Spinal cord (tissue), 10 donors: Measurements from ENCODE around the gene CTH. TPM values are rescaled to one million over a fixed set of nuclear protein-coding genes. Genes with fewer than 3 reads are reported as not detected.

Experiments used
- DNase-seq, 6 donors: peaks; one replicate each; pipeline versions ENCODE4 v3.0.0 to v3.0.0-alpha.2; 2013 to 2015; ENCODE audit warnings: low spot score in 6 of 6, low read depth in 4 of 6
- H3K27ac ChIP-seq: one replicate; pipeline ENCODE4 v1.5.1; 2013; ENCODE audit warnings: low read depth, low read length, control low read depth
- H3K27me3 ChIP-seq: one replicate; pipeline ENCODE4 v1.6.1; 2013; ENCODE audit warnings: low read length; ENCODE audit not compliant: control insufficient read depth, insufficient read depth
- H3K36me3 ChIP-seq: one replicate; pipeline ENCODE4 v1.6.1; 2013; ENCODE audit warnings: low read length; ENCODE audit not compliant: control insufficient read depth, insufficient read depth
- H3K4me1 ChIP-seq: one replicate; pipeline ENCODE4 v1.6.1; 2013; ENCODE audit warnings: low read length; ENCODE audit not compliant: control insufficient read depth, insufficient read depth
- H3K4me3 ChIP-seq: one replicate; pipeline ENCODE4 v1.5.1; 2013; ENCODE audit warnings: low read depth, low read length, control low read depth
- H3K9me3 ChIP-seq: one replicate; pipeline ENCODE4 v1.6.1; 2013; ENCODE audit warnings: low read length; ENCODE audit not compliant: control insufficient read depth, insufficient read depth
- WGBS: methylation state at CpG from one replicate; pipeline ENCODE4 v1.1.5; 2013; ENCODE audit warnings: missing lambda C conversion rate; ENCODE audit not compliant: insufficient coverage; 5-methylcytosine and 5-hydroxymethylcytosine counted together
- polyA plus RNA-seq, 2 donors: library from polyadenylated mRNA; unstranded; fragments of 120-200 nt; gene quantifications; one replicate each; pipeline ENCODE4 v1.2.1, GENCODE V29; 2013; ENCODE audit not compliant: insufficient read length in 2 of 2
- total RNA-seq, 2 donors: library from RNA; depleted of rRNA in 1 of 2; stranded (reverse); fragments of 120-200 nt in 1 of 2; fragments of >200 nt in 1 of 2; gene quantifications; one replicate each; pipeline versions ENCODE4 v1.2.3 to v1.2.4, GENCODE V29; 2013 to 2014
- donor health status: healthy.

The CTH gene
- total and polyA plus RNA-seq, 4 donors = 4.9 to 9.7 (median 7.3) TPM

GRCh38 chr1:70376196-70376595 is 34.9 kb upstream of the CTH start:
- Histone ChIP-seq H3K27ac (no peak overlapping the region), H3K27me3 (no peaks in the 10 kb centered on the region), H3K36me3 (no peaks in the 10 kb centered on the region), H3K9me3 (no peaks in the 10 kb centered on the region), H3K4me3 (no peak overlapping the region), H3K4me1 (no peaks in the 10 kb centered on the region)
- DNase-seq = no peak
- 100% methylated on average over 1 of the region's 6 CpGs for WGBS

- no peaks in the 10 kb centered on the region for H3K9me3 ChIP-seq
- no peaks in the 10 kb centered on the region for H3K4me1 ChIP-seq
- no peak overlapping the region for H3K27ac ChIP-seq
- no peak overlapping the region for H3K4me3 ChIP-seq
- DNase-seq = no peak
- H3K27me3 ChIP-seq = no peaks in the 10 kb centered on the region
- H3K36me3 ChIP-seq = no peaks in the 10 kb centered on the region
Measured at GRCh38 chr1:70382682-70383081, 28.4 kb upstream of the CTH start.

- H3K4me1 ChIP-seq = no peaks in the 10 kb centered on the region
- DNase-seq = no peak
- H3K27me3 ChIP-seq = no peaks in the 10 kb centered on the region
- H3K27ac ChIP-seq = no peak overlapping the region
- no peak overlapping the region for H3K4me3 ChIP-seq
- 73% methylated on average over 2 of the region's 3 CpGs for WGBS
- H3K9me3 ChIP-seq = no peaks in the 10 kb centered on the region
- H3K36me3 ChIP-seq = no peaks in the 10 kb centered on the region
Measured at GRCh38 chr1:70383483-70383882, 27.6 kb upstream of the CTH start.

GRCh38 chr1:70384542-70384941 is 26.5 kb upstream of the CTH start:
- Histone ChIP-seq H3K27me3 (no peaks in the 10 kb centered on the region), H3K9me3 (no peaks in the 10 kb centered on the region), H3K4me1 (no peaks in the 10 kb centered on the region), H3K27ac (no peak overlapping the region), H3K4me3 (no peak overlapping the region), H3K36me3 (no peaks in the 10 kb centered on the region)
- DNase-seq = no peak
- no CpG with 5 or more reads among the region's 2 CpGs for WGBS

- no peak overlapping the region for H3K4me3 ChIP-seq
- no peaks in the 10 kb centered on the region for H3K27me3 ChIP-seq
- H3K27ac ChIP-seq = no peak overlapping the region
- no peak for DNase-seq
- WGBS = 100% methylated on average over 2 of the region's 6 CpGs
- no peaks in the 10 kb centered on the region for H3K9me3 ChIP-seq
- H3K4me1 ChIP-seq = no peaks in the 10 kb centered on the region
- no peaks in the 10 kb centered on the region for H3K36me3 ChIP-seq
Measured at GRCh38 chr1:70385477-70385876, 25.6 kb upstream of the CTH start.

GRCh38 chr1:70386121-70386520 is 24.9 kb upstream of the CTH start:
- DNase-seq = no peak
- Histone ChIP-seq H3K4me3 (no peak overlapping the region), H3K9me3 (no peaks in the 10 kb centered on the region), H3K4me1 (no peaks in the 10 kb centered on the region), H3K27me3 (no peaks in the 10 kb centered on the region), H3K36me3 (no peaks in the 10 kb centered on the region), H3K27ac (no peak overlapping the region)
- WGBS = no CpG with 5 or more reads among the region's 2 CpGs

- Histone ChIP-seq H3K36me3 (no peaks in the 10 kb centered on the region), H3K4me3 (no peak overlapping the region), H3K27ac (no peak overlapping the region), H3K4me1 (no peaks in the 10 kb centered on the region), H3K9me3 (no peaks in the 10 kb centered on the region), H3K27me3 (no peaks in the 10 kb centered on the region)
- WGBS = 90% methylated on average over 5 of the region's 5 CpGs
- no peak for DNase-seq
Measured at GRCh38 chr1:70387507-70387906, 23.6 kb upstream of the CTH start.

- Histone ChIP-seq H3K4me1 (no peaks in the 10 kb centered on the region), H3K27me3 (no peaks in the 10 kb centered on the region), H3K4me3 (no peak overlapping the region), H3K9me3 (no peaks in the 10 kb centered on the region), H3K27ac (no peak overlapping the region), H3K36me3 (no peaks in the 10 kb centered on the region)
- no peak for DNase-seq
Measured at GRCh38 chr1:70392626-70393025, 18.4 kb upstream of the CTH start.

GRCh38 chr1:70396607-70397006 is 14.5 kb upstream of the CTH start:
- DNase-seq = no peak
- no peaks in the 10 kb centered on the region for H3K27me3 ChIP-seq
- no CpG with 5 or more reads among the region's 2 CpGs for WGBS
- H3K4me1 ChIP-seq = no peaks in the 10 kb centered on the region
- H3K9me3 ChIP-seq = no peaks in the 10 kb centered on the region
- no peak overlapping the region for H3K27ac ChIP-seq
- no peaks in the 10 kb centered on the region for H3K36me3 ChIP-seq
- H3K4me3 ChIP-seq = no peak overlapping the region

- Histone ChIP-seq H3K27ac (no peak overlapping the region), H3K9me3 (no peaks in the 10 kb centered on the region), H3K36me3 (no peaks in the 10 kb centered on the region), H3K27me3 (no peaks in the 10 kb centered on the region), H3K4me3 (no peak overlapping the region), H3K4me1 (no peaks in the 10 kb centered on the region)
- WGBS = 73% methylated on average over 2 of the region's 7 CpGs
- no peak for DNase-seq
Measured at GRCh38 chr1:70397013-70397412, 14.1 kb upstream of the CTH start.
